NOMO-1 treated with DMSO at 0.1 percent for 48 hours (cell line): ENCODE data around the gene SHISA7.

ENCODE experiments used
- DNase-seq: peaks from one replicate; lab custom pipeline; 2025; ENCODE audit not compliant: unreplicated experiment; lab: John Stamatoyannopoulos, UW

Gene SHISA7

GRCh38 chr19:55482156-55482961, 39.3 kb upstream of the SHISA7 start:
- DNase-seq, result no peak

- no peak for DNase-seq
Observed at GRCh38 chr19:55481794-55482155, 38.7 kb upstream of the SHISA7 start.

- DNase-seq, result no peak
Observed at GRCh38 chr19:55481148-55481793, 38.2 kb upstream of the SHISA7 start.

GRCh38 chr19:55479451-55480230, 36.5 kb upstream of the SHISA7 start:
- DNase-seq, result no peak

- no peak for DNase-seq
Observed at GRCh38 chr19:55479045-55479444, 35.9 kb upstream of the SHISA7 start.

- no peak for DNase-seq
Observed at GRCh38 chr19:55478364-55478763, 35.3 kb upstream of the SHISA7 start.

GRCh38 chr19:55477905-55478304, 34.8 kb upstream of the SHISA7 start:
- DNase-seq, result no peak

GRCh38 chr19:55476100-55476775, 33.1 kb upstream of the SHISA7 start, which contains the start of gene ZNF628:
TSS of gene ZNF628 (plus strand) at chr19:55476617. CDS start at chr19:55479911, 3,294 bp downstream.
- peak; percentile 93 for DNase-seq

GRCh38 chr19:55474269-55475265, 31.5 kb upstream of the SHISA7 start:
- no peak for DNase-seq

- no peak for DNase-seq
Observed at GRCh38 chr19:55473225-55474012, 30.3 kb upstream of the SHISA7 start.

- DNase-seq, result no peak
Observed at GRCh38 chr19:55472463-55472862, 29.4 kb upstream of the SHISA7 start.

- no peak for DNase-seq
Observed at GRCh38 chr19:55471266-55471665, 28.2 kb upstream of the SHISA7 start.

- DNase-seq, result no peak
Observed at GRCh38 chr19:55468054-55468393, 24.9 kb upstream of the SHISA7 start.

- DNase-seq, result peak; percentile 10
Observed at GRCh38 chr19:55467236-55468053, 24.3 kb upstream of the SHISA7 start.

- no peak for DNase-seq
Observed at GRCh38 chr19:55466241-55466614, 23.1 kb upstream of the SHISA7 start.

GRCh38 chr19:55465460-55466240, 22.6 kb upstream of the SHISA7 start:
- no peak for DNase-seq

- no peak for DNase-seq
Observed at GRCh38 chr19:55464662-55465054, 21.6 kb upstream of the SHISA7 start, which contains the start of gene C19orf85. TSS of gene C19orf85 (minus strand) at chr19:55464751. CDS start at chr19:55464554, 197 bp downstream.
